Lower leg skin (tissue), 3 donors: Measurements from ENCODE around the gene NHERF1.

Experiments
- POLR2A ChIP-seq, 2 donors: fragments of 450-650 bp; IDR thresholded peaks; one replicate each; pipeline ENCODE4 v1.6.1; 2016 to 2017; ENCODE audit warnings: antibody characterized with exemption in 2 of 2, mild to moderate bottlenecking in 1 of 2, moderate library complexity in 1 of 2
- TF ChIP-seq, protein P1 (sequence below), 3 donors: fragments of 450-650 bp; IDR thresholded peaks; one replicate each; pipeline ENCODE4 v1.5.1; 2016; ENCODE audit warnings: antibody characterized with exemption in 3 of 3, mild to moderate bottlenecking in 3 of 3, moderate library complexity in 2 of 3

DNA sequence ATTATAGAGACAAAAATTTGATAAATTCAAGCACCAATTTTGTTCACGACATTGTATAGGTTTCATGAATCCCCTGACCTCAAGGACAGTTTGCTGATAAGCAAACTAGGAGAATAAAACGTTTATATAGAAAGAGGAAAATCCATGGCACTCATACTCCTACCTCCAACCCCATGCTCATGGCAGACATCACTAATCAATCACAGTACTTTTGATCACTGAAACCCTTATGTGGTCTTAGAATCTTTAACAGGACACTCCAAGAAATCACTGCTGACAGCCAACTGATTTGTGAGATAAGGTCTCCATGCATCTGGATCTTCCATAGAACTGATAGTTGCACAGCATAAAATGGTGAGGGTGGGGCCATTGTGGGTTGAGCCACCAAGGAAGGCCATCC is 4.7 kb upstream of the NHERF1 start:
- no peak for TF ChIP-seq POLR2A (IDR thresholded peaks at IDR 0.05)
- TF ChIP-seq, protein P1, sequence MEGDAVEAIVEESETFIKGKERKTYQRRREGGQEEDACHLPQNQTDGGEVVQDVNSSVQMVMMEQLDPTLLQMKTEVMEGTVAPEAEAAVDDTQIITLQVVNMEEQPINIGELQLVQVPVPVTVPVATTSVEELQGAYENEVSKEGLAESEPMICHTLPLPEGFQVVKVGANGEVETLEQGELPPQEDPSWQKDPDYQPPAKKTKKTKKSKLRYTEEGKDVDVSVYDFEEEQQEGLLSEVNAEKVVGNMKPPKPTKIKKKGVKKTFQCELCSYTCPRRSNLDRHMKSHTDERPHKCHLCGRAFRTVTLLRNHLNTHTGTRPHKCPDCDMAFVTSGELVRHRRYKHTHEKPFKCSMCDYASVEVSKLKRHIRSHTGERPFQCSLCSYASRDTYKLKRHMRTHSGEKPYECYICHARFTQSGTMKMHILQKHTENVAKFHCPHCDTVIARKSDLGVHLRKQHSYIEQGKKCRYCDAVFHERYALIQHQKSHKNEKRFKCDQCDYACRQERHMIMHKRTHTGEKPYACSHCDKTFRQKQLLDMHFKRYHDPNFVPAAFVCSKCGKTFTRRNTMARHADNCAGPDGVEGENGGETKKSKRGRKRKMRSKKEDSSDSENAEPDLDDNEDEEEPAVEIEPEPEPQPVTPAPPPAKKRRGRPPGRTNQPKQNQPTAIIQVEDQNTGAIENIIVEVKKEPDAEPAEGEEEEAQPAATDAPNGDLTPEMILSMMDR (IDR thresholded peaks at IDR 0.05), result no peak
